Psoas muscle (tissue), 8 donors: Measurements from ENCODE around the gene AREL1. TPM values are rescaled to one million over a fixed set of nuclear protein-coding genes. Genes with fewer than 3 reads are reported as not detected.

Source experiments
- ATAC-seq, 4 donors: fragments of 200-7000 bp; cut with Tn5 transposase; one replicate each; pipeline ENCODE4 v1.9.1; 2020; ENCODE audit warnings: moderate library complexity in 3 of 4, mild to moderate bottlenecking in 2 of 4
- DNase-seq, 2 donors: peaks; one replicate each; pipeline ENCODE4 v3.0.0-alpha.2; 2020
- H3K27ac ChIP-seq: fragments of 200-600 bp; one replicate; pipeline ENCODE4 v1.8.0; 2022
- H3K27me3 ChIP-seq, 3 donors: fragments of 200-600 bp in 1 of 3; one replicate each; pipeline versions ENCODE4 v1.6.1 to v1.8.0; 2013 to 2022; ENCODE audit warnings: low read length in 2 of 3, mild to moderate bottlenecking in 2 of 3, moderate library complexity in 1 of 3; ENCODE audit not compliant: insufficient read depth in 3 of 3
- H3K36me3 ChIP-seq, 2 donors: fragments of 200-600 bp in 1 of 2; one replicate each; pipeline versions ENCODE4 v1.6.1 to v1.8.0; 2013 to 2022; ENCODE audit warnings: low read depth in 1 of 2, mild to moderate bottlenecking in 1 of 2, moderate library complexity in 1 of 2; ENCODE audit not compliant: insufficient read depth in 1 of 2
- H3K4me1 ChIP-seq: fragments of 200-600 bp; one replicate; pipeline ENCODE4 v1.8.0; 2022
- H3K4me3 ChIP-seq: fragments of 200-600 bp; one replicate; pipeline ENCODE4 v1.8.0; 2022; ENCODE audit warnings: mild to moderate bottlenecking
- H3K9me3 ChIP-seq: fragments of 200-600 bp; one replicate; pipeline ENCODE4 v1.8.0; 2022
- WGBS, 3 donors: extraction: QIAGEN DNeasy Blood & Tissue Kit; methylation state at CpG; one replicate each; pipeline versions ENCODE4 v1.1.6 to v1.1.7; 2013; 5-methylcytosine and 5-hydroxymethylcytosine counted together
- intact Hi-C, 2 donors: fragments of 100-400 bp; cut with DNase I; formaldehyde crosslinking; loops; one replicate each; pipeline versions ENCODE4 v1.11.0 to v1.14.2; 2022
- polyA plus RNA-seq, 3 donors: library from polyadenylated mRNA; stranded (reverse); fragments of 200-250 nt; gene quantifications; one replicate each; pipeline ENCODE4 v1.2.3, GENCODE V29; 2013
- total RNA-seq, 4 donors: library from RNA; stranded (reverse); fragmentation: NEBNext Ultra II Directional in 2 of 4; extraction: Animal tissue kit (Norgen Biotek cat#: 25700) in 2 of 4; gene quantifications; one replicate each; pipeline versions ENCODE4 v1.2.1 to v1.2.4, GENCODE V29; 2021 to 2023
- TF ChIP-seq, protein P1 (sequence below): fragments of 200-600 bp; IDR thresholded peaks from one replicate; pipeline ENCODE4 v1.8.0; 2022; ENCODE audit warnings: antibody characterized with exemption
- donor health status: healthy with polysubstance abuse.
- donor health status: DM: no; HTN: no; CAD: no; lungs with moderate emphysema.
- donor health status: Bipolar disorder and iron deficiency.
- donor health status: healthy.
- donor health status: DM: yes; HTN: yes; CAD: no.
- donor health status: DM: no; HTN: no; CAD: no.
- donor health status: DM: no; HTN: no; CAD: no.
- donor health status: DM: yes; HTN: yes; CAD: no.

The AREL1 gene
- total and polyA plus RNA-seq, 7 donors: 8.5 to 24.6 (median 15.4) TPM

DNA sequence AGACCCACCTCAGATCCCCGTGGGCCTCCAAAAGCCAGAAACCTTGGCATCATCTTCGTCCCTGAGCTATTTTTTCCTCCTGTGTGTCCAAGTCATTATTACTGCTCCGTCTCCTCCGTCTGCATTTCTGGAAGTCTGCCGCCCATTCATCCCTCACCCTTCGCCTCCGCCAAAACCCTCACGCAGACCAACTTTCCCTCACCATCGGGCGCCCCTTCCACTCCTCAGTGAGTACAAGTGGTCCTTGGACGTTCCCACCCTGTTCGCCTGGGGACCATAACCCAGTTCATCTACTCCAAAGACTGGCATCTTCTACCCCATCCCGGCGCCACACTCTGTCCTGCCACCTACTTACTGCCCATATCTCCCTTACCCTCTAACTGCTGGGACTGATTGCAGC, 97.1 kb downstream of the AREL1 start:
- TF ChIP-seq, protein P1, sequence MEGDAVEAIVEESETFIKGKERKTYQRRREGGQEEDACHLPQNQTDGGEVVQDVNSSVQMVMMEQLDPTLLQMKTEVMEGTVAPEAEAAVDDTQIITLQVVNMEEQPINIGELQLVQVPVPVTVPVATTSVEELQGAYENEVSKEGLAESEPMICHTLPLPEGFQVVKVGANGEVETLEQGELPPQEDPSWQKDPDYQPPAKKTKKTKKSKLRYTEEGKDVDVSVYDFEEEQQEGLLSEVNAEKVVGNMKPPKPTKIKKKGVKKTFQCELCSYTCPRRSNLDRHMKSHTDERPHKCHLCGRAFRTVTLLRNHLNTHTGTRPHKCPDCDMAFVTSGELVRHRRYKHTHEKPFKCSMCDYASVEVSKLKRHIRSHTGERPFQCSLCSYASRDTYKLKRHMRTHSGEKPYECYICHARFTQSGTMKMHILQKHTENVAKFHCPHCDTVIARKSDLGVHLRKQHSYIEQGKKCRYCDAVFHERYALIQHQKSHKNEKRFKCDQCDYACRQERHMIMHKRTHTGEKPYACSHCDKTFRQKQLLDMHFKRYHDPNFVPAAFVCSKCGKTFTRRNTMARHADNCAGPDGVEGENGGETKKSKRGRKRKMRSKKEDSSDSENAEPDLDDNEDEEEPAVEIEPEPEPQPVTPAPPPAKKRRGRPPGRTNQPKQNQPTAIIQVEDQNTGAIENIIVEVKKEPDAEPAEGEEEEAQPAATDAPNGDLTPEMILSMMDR: no peak
- ATAC-seq: no peak
- Histone ChIP-seq H3K36me3 (no peaks in the 10 kb centered on the region), H3K4me1 (peaks cover 10% of the 10 kb centered on the region), H3K27me3 (peaks cover 0 to 13% (median 7%) of the 10 kb centered on the region in 3 donors), H3K27ac (no peak overlapping the region), H3K4me3 (no peak overlapping the region), H3K9me3 (no peaks in the 10 kb centered on the region)
- intact Hi-C loops: no loop called here
- WGBS, 3 donors: 87 to 90% (median 87%) methylated on average over 14 of the region's 14 CpGs
- peak in 1 of 2 donors; percentile 14 for DNase-seq

GRCh38 chr14:74614508-74615495, 98.1 kb downstream of the AREL1 start:
- no peaks in the 10 kb centered on the region for H3K9me3 ChIP-seq
- H3K4me3 ChIP-seq: no peak overlapping the region
- ATAC-seq (no peak), DNase-seq (peak in 1 of 2 donors; percentile 17)
- peaks cover 0 to 13% (median 7%) of the 10 kb centered on the region in 3 donors for H3K27me3 ChIP-seq
- intact Hi-C loops: loop anchor here (5.0 kb wide), 2 partner anchors 97 to 187 kb away; partner anchors contain the start of genes AREL1 (in 1 of the 2) and FCF1 (in 1 of the 2)
- TF ChIP-seq, protein P1: no peak
- H3K4me1 ChIP-seq: peaks cover 15% of the 10 kb centered on the region
- 86 to 90% (median 87%) methylated on average over 8 of the region's 8 CpGs for WGBS, 3 donors
- no peak overlapping the region for H3K27ac ChIP-seq
- no peaks in the 10 kb centered on the region for H3K36me3 ChIP-seq

DNA sequence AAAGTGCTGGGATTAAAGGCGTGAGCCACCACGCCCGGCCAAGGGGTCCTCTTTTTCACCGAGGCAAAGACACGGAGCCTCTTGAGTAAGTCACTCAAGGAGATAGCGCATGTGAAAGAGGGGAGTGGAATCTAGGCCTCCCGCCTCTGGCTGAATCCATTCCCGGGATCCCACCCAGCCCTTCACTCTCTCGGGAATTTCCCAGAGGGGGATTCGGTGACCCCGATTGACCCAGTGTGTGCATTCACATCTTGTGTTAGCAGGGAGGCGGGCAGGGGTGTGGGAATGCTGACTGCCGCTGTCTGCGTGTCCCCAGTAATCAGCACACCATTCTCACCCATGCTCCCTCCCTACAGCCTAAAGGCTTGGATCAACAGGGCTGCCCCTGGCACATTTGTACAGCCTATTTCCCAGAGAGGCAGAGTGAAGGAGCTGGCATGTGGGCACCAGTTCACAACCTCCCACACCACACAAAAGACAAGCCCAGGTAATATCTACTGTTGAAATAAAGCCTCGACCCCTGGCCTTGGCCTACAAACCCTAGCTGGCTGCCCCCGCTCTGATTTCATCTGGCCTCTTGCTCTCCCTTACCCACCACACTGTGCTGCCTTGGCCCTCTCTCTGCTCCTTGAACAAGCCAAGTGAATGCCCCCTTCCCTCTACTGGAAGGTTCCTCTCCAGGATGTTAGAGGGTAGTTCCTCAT, 99.5 kb downstream of the AREL1 start:
- H3K36me3 ChIP-seq: no peaks in the 10 kb centered on the region
- intact Hi-C loops: loop anchor here (2.0 to 5.0 kb wide), 4 partner anchors 99 to 251 kb away; partner anchors contain the start of genes AREL1 (in 1 of the 2) and FCF1 (in 1 of the 2)
- H3K27me3 ChIP-seq: peaks cover 0 to 13% (median 7%) of the 10 kb centered on the region in 3 donors
- H3K4me1 ChIP-seq: peaks cover 21% of the 10 kb centered on the region
- no peaks in the 10 kb centered on the region for H3K9me3 ChIP-seq
- TF ChIP-seq, protein P1: no peak
- DNase-seq (peak in 1 of 2 donors; percentile 57), ATAC-seq (no peak)
- WGBS, 3 donors: 74 to 83% (median 79%) methylated on average over 16 of the region's 16 CpGs
- H3K27ac ChIP-seq: no peak overlapping the region
- peak overlapping the region; percentile 84 for H3K4me3 ChIP-seq

DNA sequence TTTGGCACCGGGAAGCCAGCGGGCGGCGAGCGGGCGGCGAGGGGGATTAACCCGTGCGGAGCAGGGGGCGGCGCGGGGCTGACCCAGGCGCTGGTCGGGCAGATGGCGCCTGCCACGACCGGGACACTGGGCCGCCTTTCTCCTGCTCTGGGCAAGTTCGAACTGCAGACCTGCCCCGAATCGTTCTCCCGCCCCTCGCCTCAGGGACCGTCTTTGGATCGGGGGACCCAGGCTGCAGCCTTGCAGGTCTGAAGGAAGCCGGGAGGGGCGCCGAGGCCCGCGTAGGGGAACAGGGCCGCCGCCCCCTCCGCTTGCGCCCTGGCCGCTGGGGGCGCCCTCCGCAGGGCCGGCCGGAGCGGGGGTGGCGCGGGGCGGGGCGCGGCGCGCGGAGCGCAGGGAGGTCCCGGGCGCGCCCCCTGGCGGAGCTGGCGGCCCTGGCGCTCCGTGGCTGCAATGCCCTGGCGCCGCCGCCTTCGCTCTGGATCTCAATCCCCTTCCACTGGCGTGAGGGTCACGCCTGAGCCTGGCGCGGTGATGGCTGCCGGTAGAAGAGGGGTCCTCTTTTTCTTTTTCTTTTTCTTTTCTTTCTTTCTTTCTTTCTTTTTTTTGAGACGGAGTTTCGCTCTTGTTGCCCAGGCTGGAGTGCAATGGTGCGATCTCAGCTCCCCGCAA, 100.4 kb downstream of the AREL1 start:
- peaks cover 0 to 13% (median 7%) of the 10 kb centered on the region in 3 donors for H3K27me3 ChIP-seq
- DNase-seq: peak; percentile 88 to 92
- H3K4me3 ChIP-seq: peak overlapping the region; percentile 84
- no peaks in the 10 kb centered on the region for H3K36me3 ChIP-seq
- H3K9me3 ChIP-seq: no peaks in the 10 kb centered on the region
- H3K27ac ChIP-seq: no peak overlapping the region
- TF ChIP-seq, protein P1: peak; percentile 91
- H3K4me1 ChIP-seq: peaks cover 21% of the 10 kb centered on the region
- ATAC-seq: peak; percentile 83 to 93 (median 88)
- intact Hi-C loops: loop anchor here (2.0 to 5.0 kb wide), 4 partner anchors 100 to 250 kb away; partner anchors contain the start of genes AREL1 (in 1 of the 2) and FCF1 (in 1 of the 2)
- WGBS, 3 donors: 1 to 5% (median 5%) methylated on average over 36 to 69 of the region's 69 CpGs
